ENCODE results near the gene RNASE11.

Gene RNASE11

GRCh38 chr14:20553024-20553423 is 34.8 kb downstream of the RNASE11 start:
- Mint-ChIP-seq H3K4me3 (no peak overlapping the region), H3K27me3 (ENCODE audit: low read depth) (no peaks in the 10 kb centered on the region)
- no peak for TF ChIP-seq CTCF (IDR thresholded peaks at IDR 0.05; ENCODE audit: unreplicated experiment in 3 of 3)

GRCh38 chr14:20551606-20552005 is 36.2 kb downstream of the RNASE11 start:
- no peaks in the 10 kb centered on the region for H3K9me3 Mint-ChIP-seq
- no peaks in the 10 kb centered on the region for H3K4me1 Mint-ChIP-seq
- H3K36me3 Mint-ChIP-seq (ENCODE audit: low read depth) = no peaks in the 10 kb centered on the region
- TF ChIP-seq CTCF (IDR thresholded peaks at IDR 0.05; ENCODE audit: unreplicated experiment in 3 of 3) = no peak
- no peak overlapping the region for H3K27ac Mint-ChIP-seq
- H3K4me3 Mint-ChIP-seq = no peak overlapping the region
- H3K27me3 Mint-ChIP-seq (ENCODE audit: low read depth) = no peaks in the 10 kb centered on the region

More at GRCh38 chr14:20553024-20553423, 34.8 kb downstream of the RNASE11 start:
- H3K27ac Mint-ChIP-seq = no peak overlapping the region
- no peaks in the 10 kb centered on the region for H3K9me3 Mint-ChIP-seq
- H3K36me3 Mint-ChIP-seq (ENCODE audit: low read depth) = no peaks in the 10 kb centered on the region
- no peaks in the 10 kb centered on the region for H3K4me1 Mint-ChIP-seq

- Mint-ChIP-seq H3K27me3 (ENCODE audit: low read depth) (no peaks in the 10 kb centered on the region), H3K36me3 (ENCODE audit: low read depth) (no peaks in the 10 kb centered on the region), H3K9me3 (no peaks in the 10 kb centered on the region), H3K27ac (no peak overlapping the region), H3K4me1 (no peaks in the 10 kb centered on the region), H3K4me3 (no peak overlapping the region)
- no peak for TF ChIP-seq CTCF (IDR thresholded peaks at IDR 0.05; ENCODE audit: unreplicated experiment in 3 of 3)
These were observed 36.9 kb downstream of the RNASE11 start for GRCh38 chr14:20550926-20551325.

- H3K36me3 Mint-ChIP-seq (ENCODE audit: low read depth) = no peaks in the 10 kb centered on the region
- H3K4me1 Mint-ChIP-seq = no peaks in the 10 kb centered on the region
- H3K27ac Mint-ChIP-seq = no peak overlapping the region
- no peaks in the 10 kb centered on the region for H3K27me3 Mint-ChIP-seq (ENCODE audit: low read depth)
- no peaks in the 10 kb centered on the region for H3K9me3 Mint-ChIP-seq
- no peak overlapping the region for H3K4me3 Mint-ChIP-seq
- TF ChIP-seq CTCF (IDR thresholded peaks at IDR 0.05; ENCODE audit: unreplicated experiment in 3 of 3) = no peak
These were observed 39.2 kb downstream of the RNASE11 start for GRCh38 chr14:20548414-20549158.

- H3K36me3 Mint-ChIP-seq (ENCODE audit: low read depth) = no peaks in the 10 kb centered on the region
- H3K4me3 Mint-ChIP-seq = no peak overlapping the region
- peaks cover 3% of the 10 kb centered on the region for H3K27me3 Mint-ChIP-seq (ENCODE audit: low read depth)
- H3K9me3 Mint-ChIP-seq = no peaks in the 10 kb centered on the region
- no peak overlapping the region for H3K27ac Mint-ChIP-seq
- H3K4me1 Mint-ChIP-seq = no peaks in the 10 kb centered on the region
- TF ChIP-seq CTCF (IDR thresholded peaks at IDR 0.05; ENCODE audit: unreplicated experiment in 3 of 3) = no peak
These were observed 40.9 kb downstream of the RNASE11 start for GRCh38 chr14:20546877-20547276.

- Mint-ChIP-seq H3K36me3 (ENCODE audit: low read depth) (no peaks in the 10 kb centered on the region), H3K27ac (no peak overlapping the region), H3K9me3 (no peaks in the 10 kb centered on the region), H3K4me1 (no peaks in the 10 kb centered on the region), H3K4me3 (no peak overlapping the region), H3K27me3 (ENCODE audit: low read depth) (peaks cover 3% of the 10 kb centered on the region)
- no peak for TF ChIP-seq CTCF (IDR thresholded peaks at IDR 0.05; ENCODE audit: unreplicated experiment in 3 of 3)
These were observed 47.9 kb downstream of the RNASE11 start for GRCh38 chr14:20539906-20540305.

All from nephron (organoid).